LNCaP clone FGC (cell line): Measurements from ENCODE around the gene MTFR1L.
A peak's percentile ranks its signal among the peaks of the same experiment; 100 is the strongest.

ENCODE experiments used
- DNase-seq: peaks from one replicate; pipeline ENCODE4 v3.0.0-alpha.2; 2011; ENCODE audit warnings: low read depth
- H3K4me3 ChIP-seq: 2 replicates; pipeline ENCODE4 v1.5.1; 2011; ENCODE audit warnings: mild to moderate bottlenecking, low read depth, low read length, control low read depth
- CTCF ChIP-seq: IDR thresholded peaks from 2 replicates; pipeline ENCODE4 v1.5.1; 2012; ENCODE audit warnings: mild to moderate bottlenecking; ENCODE audit not compliant: control insufficient read depth, insufficient read depth; ENCODE audit errors: extremely low read depth

MTFR1L gene

GRCh38 chr1:25808481-25809244 lies 11.1 kb upstream of the MTFR1L start:
- DNase-seq = no peak
- no peak for TF ChIP-seq CTCF
- no peak overlapping the region for H3K4me3 ChIP-seq

GRCh38 chr1:25809283-25809926 lies 10.3 kb upstream of the MTFR1L start:
- H3K4me3 ChIP-seq = no peak overlapping the region
- TF ChIP-seq CTCF = no peak
- DNase-seq = peak; percentile 50

GRCh38 chr1:25809929-25810328 lies 9.8 kb upstream of the MTFR1L start:
- DNase-seq = no peak
- no peak overlapping the region for H3K4me3 ChIP-seq
- no peak for TF ChIP-seq CTCF

GRCh38 chr1:25810341-25811299 lies 9.1 kb upstream of the MTFR1L start:
- peak; percentile 69 for TF ChIP-seq CTCF
- DNase-seq = no peak
- no peak overlapping the region for H3K4me3 ChIP-seq

GRCh38 chr1:25811384-25812082 lies 8.2 kb upstream of the MTFR1L start:
- no peak for TF ChIP-seq CTCF
- no peak overlapping the region for H3K4me3 ChIP-seq

GRCh38 chr1:25813071-25813733 lies 6.6 kb upstream of the MTFR1L start:
- no peak for DNase-seq
- no peak overlapping the region for H3K4me3 ChIP-seq
- TF ChIP-seq CTCF = no peak

More at GRCh38 chr1:25811384-25812082, 8.2 kb upstream of the MTFR1L start:
- no peak for DNase-seq
